ENCODE results near the gene HLCS. TPM values are rescaled to one million over a fixed set of nuclear protein-coding genes. Genes with fewer than 3 reads are reported as not detected.
"Not testable (repeated sequence)": the region's sequence is repeated elsewhere in the genome, so short reads cannot be mapped to it uniquely, and the experiment has no call there.

HLCS gene
- total RNA-seq, 1 donor: 10.2 TPM

GRCh38 chr21:36973986-36974850 lies 7.7 kb upstream of the HLCS start:
- Histone ChIP-seq H3K4me1 (ENCODE audit: insufficient read depth, low read length) (no peaks in the 10 kb centered on the region), H3K27me3 (ENCODE audit: insufficient read depth, low read length) (no peaks in the 10 kb centered on the region), H3K9me3 (ENCODE audit: low read depth, low read length) (no peaks in the 10 kb centered on the region), H3K4me3 (ENCODE audit: low read length) (no peak overlapping the region)

DNA sequence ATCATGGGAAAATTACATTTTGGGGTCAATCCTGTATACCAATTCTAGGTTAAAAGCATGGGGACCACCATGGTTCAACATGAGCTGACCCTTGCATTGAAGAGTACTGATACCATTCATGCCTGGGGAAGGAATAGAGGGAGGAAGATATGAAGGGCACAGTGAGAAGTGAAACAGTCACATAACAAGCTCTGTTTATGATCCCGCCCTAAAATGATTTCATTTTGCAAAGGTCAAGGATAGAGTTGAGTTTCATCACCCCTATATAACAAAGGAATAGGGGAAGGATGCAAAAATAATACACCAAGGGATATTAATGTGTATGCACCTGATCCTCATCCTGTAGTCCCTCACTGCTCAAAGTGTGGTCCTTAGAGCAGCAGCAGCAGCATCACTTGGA lies 2.5 kb upstream of the HLCS start:
- Histone ChIP-seq H3K27me3 (ENCODE audit: insufficient read depth, low read length) (no peaks in the 10 kb centered on the region), H3K4me3 (ENCODE audit: low read length) (no peak overlapping the region), H3K9me3 (ENCODE audit: low read depth, low read length) (no peaks in the 10 kb centered on the region), H3K4me1 (ENCODE audit: insufficient read depth, low read length) (peaks cover 12% of the 10 kb centered on the region)

DNA sequence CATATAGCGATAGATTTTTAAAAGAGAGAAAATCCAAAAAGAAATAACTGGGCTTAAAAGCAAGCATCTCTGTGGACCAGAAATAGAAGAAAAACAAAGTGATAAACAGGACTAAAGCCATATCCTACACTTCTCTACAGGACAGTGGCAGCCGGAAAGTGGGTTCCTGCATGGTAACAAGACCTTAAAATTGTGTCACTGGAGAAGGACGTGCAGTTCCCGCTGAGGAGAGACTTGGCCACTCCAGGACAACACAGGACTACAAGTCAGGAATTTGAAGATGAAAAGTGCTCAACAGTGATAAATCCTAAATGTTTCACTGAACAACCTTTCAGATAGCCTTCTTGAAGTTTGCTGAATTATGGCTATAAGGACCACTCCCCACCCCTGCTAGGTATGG lies 1.9 kb upstream of the HLCS start:
- no peaks in the 10 kb centered on the region for H3K27me3 ChIP-seq (ENCODE audit: insufficient read depth, low read length)
- H3K4me3 ChIP-seq (ENCODE audit: low read length): no peak overlapping the region
- H3K4me1 ChIP-seq (ENCODE audit: insufficient read depth, low read length): peaks cover 12% of the 10 kb centered on the region
- no peaks in the 10 kb centered on the region for H3K9me3 ChIP-seq (ENCODE audit: low read depth, low read length)

- Histone ChIP-seq H3K27me3 (ENCODE audit: insufficient read depth, low read length) (no peaks in the 10 kb centered on the region), H3K9me3 (ENCODE audit: low read depth, low read length) (no peaks in the 10 kb centered on the region), H3K4me1 (ENCODE audit: insufficient read depth, low read length) (peaks cover 12% of the 10 kb centered on the region), H3K4me3 (ENCODE audit: low read length) (peak overlapping the region; percentile 34)
Measured at GRCh38 chr21:36966821-36967768, 626 bp upstream of the HLCS start.

- Histone ChIP-seq H3K4me1 (ENCODE audit: insufficient read depth, low read length) (peaks cover 12% of the 10 kb centered on the region), H3K9me3 (ENCODE audit: low read depth, low read length) (no peaks in the 10 kb centered on the region), H3K27me3 (ENCODE audit: insufficient read depth, low read length) (no peaks in the 10 kb centered on the region), H3K4me3 (ENCODE audit: low read length) (peak overlapping the region; percentile 48)
Measured at GRCh38 chr21:36965720-36966065, 776 bp downstream of the HLCS start.

- Histone ChIP-seq H3K27me3 (ENCODE audit: insufficient read depth, low read length) (no peaks in the 10 kb centered on the region), H3K9me3 (ENCODE audit: low read depth, low read length) (no peaks in the 10 kb centered on the region), H3K4me1 (ENCODE audit: insufficient read depth, low read length) (peaks cover 12% of the 10 kb centered on the region), H3K4me3 (ENCODE audit: low read length) (no peak overlapping the region)
Measured at GRCh38 chr21:36964827-36965719, 1.4 kb downstream of the HLCS start.

- no peak overlapping the region for H3K4me3 ChIP-seq (ENCODE audit: low read length)
- no peaks in the 10 kb centered on the region for H3K27me3 ChIP-seq (ENCODE audit: insufficient read depth, low read length)
- H3K4me1 ChIP-seq (ENCODE audit: insufficient read depth, low read length): peaks cover 12% of the 10 kb centered on the region
- no peaks in the 10 kb centered on the region for H3K9me3 ChIP-seq (ENCODE audit: low read depth, low read length)
Measured at GRCh38 chr21:36964398-36964797, 2.1 kb downstream of the HLCS start.

- peaks cover 11% of the 10 kb centered on the region for H3K4me1 ChIP-seq (ENCODE audit: insufficient read depth, low read length)
- no peaks in the 10 kb centered on the region for H3K27me3 ChIP-seq (ENCODE audit: insufficient read depth, low read length)
- H3K4me3 ChIP-seq (ENCODE audit: low read length): no peak overlapping the region
- H3K9me3 ChIP-seq (ENCODE audit: low read depth, low read length): no peaks in the 10 kb centered on the region
Measured at GRCh38 chr21:36962098-36962780, 4.2 kb downstream of the HLCS start.

DNA sequence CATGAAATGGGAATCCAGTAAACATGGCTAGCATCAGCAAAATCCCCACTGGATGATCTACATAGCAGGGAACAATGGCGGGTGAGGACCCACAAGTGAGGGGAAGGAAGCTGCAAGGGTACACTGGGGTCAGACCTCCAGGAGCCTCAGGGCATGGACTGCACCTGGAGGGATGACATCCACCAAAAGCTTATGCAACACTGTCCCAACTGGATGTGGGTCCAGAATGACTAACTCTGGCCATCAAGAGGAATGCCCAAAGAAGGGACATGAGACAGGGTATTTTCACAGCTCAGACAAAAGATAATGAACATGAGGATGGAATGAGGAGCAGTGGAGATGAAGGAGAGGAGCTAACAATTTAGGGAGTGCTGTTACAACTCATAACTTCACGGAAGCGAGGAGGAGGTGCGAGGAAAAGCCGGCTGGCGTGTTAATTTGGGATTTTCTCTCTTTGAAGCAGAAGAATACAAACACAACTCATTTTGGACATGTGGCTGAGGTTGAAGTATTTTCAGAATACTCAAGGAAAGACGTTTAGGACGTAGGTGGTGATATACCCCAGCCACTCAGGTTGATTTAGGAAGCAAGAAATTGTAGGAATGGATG lies 5.7 kb downstream of the HLCS start:
- H3K9me3 ChIP-seq (ENCODE audit: low read depth, low read length): no peaks in the 10 kb centered on the region
- H3K4me1 ChIP-seq (ENCODE audit: insufficient read depth, low read length): peaks cover 4% of the 10 kb centered on the region
- no peaks in the 10 kb centered on the region for H3K27me3 ChIP-seq (ENCODE audit: insufficient read depth, low read length)
- no peak overlapping the region for H3K4me3 ChIP-seq (ENCODE audit: low read length)

DNA sequence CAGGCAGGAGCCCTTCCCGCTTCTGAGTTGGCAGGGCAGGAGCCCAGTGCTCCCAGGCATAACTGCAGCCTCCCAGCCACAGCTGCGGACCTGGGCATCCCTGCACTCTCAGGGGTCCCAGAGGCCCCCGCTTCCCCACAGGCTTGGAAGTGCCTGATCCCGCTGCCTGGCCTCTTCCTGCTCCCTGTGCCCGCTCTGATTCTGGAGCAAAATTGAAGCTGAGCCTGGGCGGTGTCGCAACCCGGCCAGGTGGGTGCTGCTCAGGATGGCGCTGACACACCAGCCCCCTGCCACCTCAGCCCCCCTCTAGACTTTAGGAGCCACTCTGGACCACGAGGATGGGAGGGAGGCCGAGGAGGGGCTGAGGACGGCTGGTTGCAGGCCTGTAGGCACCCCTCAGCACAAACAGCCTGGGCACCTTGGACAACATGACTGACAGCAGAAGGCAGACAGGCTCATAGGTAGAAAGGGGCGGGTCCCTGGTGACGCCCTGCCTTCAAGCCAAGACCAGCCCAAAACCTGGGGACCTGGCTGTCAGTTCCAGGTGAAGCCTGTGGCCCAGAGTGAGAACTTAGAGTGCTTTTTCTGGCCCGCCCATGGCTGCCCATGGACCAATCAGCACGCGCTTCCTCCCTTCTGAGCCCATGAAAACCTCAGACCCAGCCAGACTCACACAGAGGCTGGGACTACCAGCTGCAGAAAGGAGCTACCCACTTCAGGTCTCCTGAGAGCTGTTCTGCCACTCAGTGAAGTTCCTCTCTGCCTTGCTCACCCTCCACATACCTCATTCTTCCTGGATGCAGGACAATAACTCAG lies 7.2 kb downstream of the HLCS start:
- Histone ChIP-seq H3K4me1 (ENCODE audit: insufficient read depth, low read length) (no peaks in the 10 kb centered on the region), H3K27me3 (ENCODE audit: insufficient read depth, low read length) (no peaks in the 10 kb centered on the region), H3K9me3 (ENCODE audit: low read depth, low read length) (no peaks in the 10 kb centered on the region), H3K4me3 (ENCODE audit: low read length) (no peak overlapping the region)

GRCh38 chr21:36955783-36956182 lies 10.7 kb downstream of the HLCS start:
- Histone ChIP-seq H3K4me1 (ENCODE audit: insufficient read depth, low read length) (no peaks in the 10 kb centered on the region), H3K9me3 (ENCODE audit: low read depth, low read length) (no peaks in the 10 kb centered on the region), H3K4me3 (ENCODE audit: low read length) (no peak overlapping the region)

GRCh38 chr21:36952331-36952730 lies 14.1 kb downstream of the HLCS start:
- not testable (repeated sequence) for H3K4me1 ChIP-seq (ENCODE audit: insufficient read depth, low read length); H3K27me3 ChIP-seq (ENCODE audit: insufficient read depth, low read length); H3K4me3 ChIP-seq (ENCODE audit: low read length); H3K9me3 ChIP-seq (ENCODE audit: low read depth, low read length)

More at GRCh38 chr21:36955783-36956182, 10.7 kb downstream of the HLCS start:
- no peaks in the 10 kb centered on the region for H3K27me3 ChIP-seq (ENCODE audit: insufficient read depth, low read length)
